NOMO-1 treated with DMSO at 0.1 percent for 48 hours (cell line): Measurements from ENCODE around the gene IBA57.

Experiments
- DNase-seq: peaks from one replicate; lab custom pipeline; 2025; ENCODE audit not compliant: unreplicated experiment; lab: John Stamatoyannopoulos, UW

Gene IBA57

DNA sequence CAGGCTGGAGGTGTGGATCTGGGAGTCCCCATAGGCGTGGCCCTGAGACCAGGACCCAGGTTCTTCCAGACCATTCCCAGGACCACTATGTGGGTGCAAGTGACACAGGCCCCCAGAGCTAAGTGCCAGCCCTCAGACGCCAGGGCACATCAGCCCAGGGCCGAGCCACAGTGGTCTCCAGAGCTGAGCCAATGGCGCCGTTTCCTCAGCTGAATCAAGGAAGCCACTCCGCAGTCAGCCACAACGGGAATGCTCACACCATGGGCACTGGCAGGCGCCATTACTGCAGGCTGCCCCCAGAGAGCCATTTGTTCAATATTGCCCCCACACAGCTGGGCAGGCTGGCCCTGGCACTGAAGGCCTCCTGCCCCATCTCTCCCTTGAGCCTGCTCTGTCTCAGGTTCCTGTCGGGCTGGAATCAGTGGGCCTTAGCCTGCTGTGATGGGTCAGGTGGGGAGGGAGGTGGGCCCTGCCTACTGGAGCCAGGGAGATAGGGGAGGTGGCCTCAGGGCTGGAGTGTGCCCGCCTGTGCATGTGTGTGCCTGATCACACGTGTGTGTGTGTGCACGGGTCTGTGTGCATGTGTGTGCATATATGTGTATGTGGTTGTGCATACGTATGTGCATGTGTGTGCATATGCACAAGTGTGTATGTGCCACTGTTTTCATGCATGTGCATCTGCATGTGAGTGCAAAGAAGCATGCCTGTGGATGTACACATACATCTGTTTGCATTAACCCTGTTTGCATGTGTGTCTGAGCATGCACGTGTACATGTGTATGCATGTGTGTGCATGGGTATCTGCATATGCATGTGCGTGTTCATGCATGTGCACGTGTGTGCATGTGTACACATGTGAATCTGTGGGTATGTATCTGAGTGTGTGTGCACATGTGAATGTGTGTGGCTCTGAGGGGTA, 9.7 kb upstream of the IBA57 start:
- DNase-seq: no peak

DNA sequence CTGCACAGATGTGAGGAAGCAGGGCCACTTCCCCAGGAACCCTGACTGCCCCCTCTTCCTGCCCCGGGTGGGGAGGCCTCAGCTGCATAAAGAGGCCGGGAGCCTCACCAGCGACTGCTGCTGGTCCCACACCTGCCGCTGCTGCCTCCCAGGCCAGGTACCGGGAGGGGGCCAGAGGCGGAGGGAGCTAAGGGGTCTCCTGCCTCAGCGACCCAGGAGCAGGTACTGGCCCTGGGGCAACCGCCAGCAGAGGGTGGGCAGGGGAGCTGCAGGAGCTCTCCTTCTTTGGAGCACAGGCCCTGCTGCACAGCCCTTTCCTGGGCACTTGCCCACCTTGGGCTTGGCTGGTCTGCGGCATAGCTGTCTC, 9.1 kb upstream of the IBA57 start:
- DNase-seq: no peak

DNA sequence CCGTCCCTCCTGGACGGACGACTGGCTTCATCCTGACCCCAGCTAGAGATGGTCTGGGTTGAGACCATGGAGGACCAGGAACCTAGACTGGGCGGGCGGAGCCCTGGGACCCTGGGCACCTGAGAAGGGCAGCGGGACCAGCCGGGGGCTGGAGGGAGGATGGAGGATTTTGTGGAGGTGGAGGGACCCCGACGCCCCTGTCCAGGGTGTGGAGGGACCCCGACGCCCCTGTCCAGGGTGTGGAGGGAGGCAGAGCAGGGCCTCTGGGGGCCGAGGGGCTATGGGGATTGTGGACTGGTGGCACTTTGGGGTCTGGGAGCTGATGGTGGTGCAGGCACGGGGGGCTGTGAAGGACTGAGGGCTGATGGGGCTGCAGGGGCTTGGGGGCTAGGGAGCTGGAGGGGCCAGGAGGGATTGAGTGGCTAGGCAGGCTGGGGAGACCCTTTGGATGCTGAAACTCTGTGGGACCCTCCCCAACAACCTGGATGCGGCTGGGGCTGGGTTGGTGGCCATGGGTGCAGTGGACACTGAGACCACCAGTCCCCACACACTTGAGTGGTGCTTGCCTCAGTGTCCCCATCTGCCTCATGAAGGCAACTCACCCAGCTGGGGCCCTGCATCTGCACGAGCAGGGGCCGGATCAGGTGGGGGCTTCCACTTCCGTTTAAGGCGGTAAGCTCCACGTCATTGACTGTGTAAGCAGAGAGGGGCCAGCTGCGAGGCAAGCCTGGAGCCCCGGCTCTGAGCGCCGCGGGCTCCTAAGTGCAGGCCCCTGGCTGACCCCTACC, 8.5 kb upstream of the IBA57 start:
- DNase-seq: no peak

DNA sequence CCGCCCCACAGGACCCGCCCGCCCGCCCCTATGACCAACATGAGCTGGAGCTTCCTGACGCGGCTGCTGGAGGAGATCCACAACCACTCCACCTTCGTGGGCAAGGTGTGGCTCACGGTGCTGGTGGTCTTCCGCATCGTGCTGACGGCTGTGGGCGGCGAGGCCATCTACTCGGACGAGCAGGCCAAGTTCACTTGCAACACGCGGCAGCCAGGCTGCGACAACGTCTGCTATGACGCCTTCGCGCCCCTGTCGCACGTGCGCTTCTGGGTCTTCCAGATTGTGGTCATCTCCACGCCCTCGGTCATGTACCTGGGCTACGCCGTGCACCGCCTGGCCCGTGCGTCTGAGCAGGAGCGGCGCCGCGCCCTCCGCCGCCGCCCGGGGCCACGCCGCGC, 7.9 kb upstream of the IBA57 start:
- DNase-seq: no peak

DNA sequence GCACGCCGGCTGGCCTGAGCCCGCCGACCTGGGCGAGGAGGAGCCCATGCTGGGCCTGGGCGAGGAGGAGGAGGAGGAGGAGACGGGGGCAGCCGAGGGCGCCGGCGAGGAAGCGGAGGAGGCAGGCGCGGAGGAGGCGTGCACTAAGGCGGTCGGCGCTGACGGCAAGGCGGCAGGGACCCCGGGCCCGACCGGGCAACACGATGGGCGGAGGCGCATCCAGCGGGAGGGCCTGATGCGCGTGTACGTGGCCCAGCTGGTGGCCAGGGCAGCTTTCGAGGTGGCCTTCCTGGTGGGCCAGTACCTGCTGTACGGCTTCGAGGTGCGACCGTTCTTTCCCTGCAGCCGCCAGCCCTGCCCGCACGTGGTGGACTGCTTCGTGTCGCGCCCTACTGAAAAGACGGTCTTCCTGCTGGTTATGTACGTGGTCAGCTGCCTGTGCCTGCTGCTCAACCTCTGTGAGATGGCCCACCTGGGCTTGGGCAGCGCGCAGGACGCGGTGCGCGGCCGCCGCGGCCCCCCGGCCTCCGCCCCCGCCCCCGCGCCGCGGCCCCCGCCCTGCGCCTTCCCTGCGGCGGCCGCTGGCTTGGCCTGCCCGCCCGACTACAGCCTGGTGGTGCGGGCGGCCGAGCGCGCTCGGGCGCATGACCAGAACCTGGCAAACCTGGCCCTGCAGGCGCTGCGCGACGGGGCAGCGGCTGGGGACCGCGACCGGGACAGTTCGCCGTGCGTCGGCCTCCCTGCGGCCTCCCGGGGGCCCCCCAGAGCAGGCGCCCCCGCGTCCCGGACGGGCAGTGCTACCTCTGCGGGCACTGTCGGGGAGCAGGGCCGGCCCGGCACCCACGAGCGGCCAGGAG, 7.2 kb upstream of the IBA57 start:
- no peak for DNase-seq

DNA sequence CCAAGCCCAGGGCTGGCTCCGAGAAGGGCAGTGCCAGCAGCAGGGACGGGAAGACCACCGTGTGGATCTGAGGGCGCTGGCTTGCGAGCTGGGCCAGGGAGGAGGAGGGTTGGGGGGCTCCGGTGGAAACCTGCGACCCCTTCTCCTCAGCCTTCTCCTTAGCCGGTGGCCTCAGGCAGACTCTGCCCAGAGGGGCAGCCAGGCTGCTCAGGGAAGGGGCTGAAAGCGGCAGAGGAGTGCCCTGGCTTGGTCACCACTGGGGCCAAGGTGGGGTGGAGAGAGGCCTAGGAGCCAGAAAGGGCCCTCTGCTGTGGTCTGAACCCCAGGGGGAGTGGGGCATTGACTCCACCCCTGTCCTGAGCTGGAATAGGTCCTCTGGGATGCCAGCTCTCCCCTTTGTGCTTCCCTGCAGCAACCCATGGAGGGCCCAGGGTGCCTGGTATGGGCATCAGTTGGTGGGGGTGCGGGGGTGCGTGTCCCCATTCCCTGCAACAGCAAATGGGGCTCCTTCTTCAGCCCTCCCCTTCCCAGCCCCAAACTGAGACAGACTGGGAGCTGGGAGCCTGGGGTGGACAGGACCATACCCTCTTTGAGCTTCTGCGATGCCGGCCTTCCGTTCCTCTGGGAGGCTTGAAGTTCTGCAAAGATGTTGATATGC, 6.5 kb upstream of the IBA57 start:
- DNase-seq: no peak

DNA sequence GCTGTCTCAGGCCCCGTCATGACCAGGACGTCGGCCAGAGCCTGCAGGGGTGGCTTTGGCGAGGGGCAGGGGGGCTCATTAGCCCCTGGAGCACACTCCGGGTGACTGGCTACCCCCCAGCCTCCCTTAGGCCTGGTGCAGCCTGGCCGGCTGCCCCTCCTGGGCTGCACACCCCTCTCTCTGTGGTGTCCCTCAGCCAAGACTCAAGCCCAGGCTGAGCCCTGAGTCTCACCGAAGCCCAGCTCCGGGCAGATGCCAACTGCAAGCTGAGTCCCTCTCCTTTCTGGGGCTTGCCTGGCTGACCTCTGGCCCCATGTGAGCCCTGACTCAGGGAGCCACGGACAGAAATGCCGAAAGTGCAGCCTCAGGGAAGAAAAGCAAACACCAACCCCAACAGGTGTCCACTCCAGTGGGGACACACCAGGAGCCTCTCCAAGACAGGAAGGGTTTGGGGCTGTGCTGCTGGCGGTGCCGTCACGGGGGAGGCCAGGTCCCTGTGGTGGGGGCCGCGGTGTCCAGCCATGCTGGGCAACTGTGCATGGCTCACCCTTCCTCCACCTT, 5.3 kb upstream of the IBA57 start:
- no peak for DNase-seq

DNA sequence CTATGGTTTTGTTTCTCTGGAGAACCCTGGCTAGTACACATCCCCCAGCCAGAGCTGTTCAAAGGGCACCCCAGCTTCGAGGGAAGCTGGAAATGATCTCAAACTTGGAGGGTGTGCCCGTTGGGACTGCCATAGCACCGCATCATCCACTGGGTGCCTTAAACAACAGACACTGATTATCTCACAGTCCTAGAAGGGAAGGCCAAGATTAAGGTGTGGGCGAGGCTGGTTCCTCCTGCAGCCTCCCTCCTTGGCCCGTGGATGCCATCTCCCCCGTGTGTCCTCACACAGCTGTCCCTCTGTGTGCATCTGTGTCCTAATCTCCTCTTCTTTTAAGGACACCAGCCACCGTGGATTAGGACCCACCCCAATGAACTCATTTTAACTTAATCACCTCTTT, 4.2 kb upstream of the IBA57 start:
- DNase-seq: no peak

DNA sequence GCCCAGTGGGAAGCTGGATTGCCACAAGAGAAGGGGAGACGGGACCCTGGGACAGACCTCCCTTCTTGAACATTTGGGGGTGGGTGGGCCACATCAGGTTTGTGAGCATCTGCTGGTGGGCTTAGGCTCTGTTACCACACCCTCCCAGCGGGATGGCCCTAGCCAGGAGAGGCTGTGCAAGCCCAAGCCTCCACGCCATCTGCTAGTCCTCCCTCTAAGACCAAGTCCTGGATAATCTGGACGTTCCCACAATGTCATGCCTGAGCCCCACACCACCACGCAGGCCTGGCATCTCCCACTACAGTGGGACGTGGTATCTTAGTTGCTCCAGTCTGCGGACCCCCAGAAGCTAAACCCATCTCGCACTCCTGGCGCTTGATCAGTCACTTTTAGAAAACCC, 3.7 kb upstream of the IBA57 start:
- DNase-seq: no peak

DNA sequence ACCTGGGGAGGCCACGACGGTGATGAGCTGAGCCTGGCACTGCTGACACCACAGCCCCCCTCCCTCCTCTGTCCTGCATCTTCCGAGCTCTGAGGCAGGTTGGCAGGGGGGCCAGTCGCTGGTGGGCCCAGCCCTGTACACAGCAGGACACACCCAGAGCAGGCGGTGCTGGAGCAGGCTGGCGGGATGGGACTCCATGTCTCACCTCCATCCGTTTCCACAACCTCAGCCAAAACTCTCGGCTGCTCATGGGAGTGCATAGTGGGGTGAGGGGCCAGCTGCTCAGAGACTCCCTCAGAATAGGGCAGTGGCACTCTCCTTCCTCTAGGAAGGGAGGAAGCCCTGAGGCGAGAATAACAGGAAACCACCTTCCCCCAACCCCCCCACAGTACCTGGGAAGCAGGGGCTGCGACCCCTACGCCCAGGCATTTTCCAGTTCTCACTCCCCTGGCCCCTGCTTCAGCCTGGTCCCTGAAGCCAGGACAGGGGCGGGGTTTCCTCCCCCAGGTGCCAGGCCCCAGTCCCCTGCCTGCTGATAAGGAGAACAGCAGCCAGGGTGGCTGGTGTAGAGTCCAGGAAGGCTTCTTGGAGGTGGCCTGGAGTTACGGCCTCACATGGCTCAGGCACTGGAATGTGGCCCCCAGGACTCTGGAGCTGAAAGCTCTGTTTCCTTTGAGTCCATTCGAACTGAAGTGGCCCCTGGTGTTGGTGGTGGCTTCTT, 3.2 kb upstream of the IBA57 start:
- DNase-seq: no peak

DNA sequence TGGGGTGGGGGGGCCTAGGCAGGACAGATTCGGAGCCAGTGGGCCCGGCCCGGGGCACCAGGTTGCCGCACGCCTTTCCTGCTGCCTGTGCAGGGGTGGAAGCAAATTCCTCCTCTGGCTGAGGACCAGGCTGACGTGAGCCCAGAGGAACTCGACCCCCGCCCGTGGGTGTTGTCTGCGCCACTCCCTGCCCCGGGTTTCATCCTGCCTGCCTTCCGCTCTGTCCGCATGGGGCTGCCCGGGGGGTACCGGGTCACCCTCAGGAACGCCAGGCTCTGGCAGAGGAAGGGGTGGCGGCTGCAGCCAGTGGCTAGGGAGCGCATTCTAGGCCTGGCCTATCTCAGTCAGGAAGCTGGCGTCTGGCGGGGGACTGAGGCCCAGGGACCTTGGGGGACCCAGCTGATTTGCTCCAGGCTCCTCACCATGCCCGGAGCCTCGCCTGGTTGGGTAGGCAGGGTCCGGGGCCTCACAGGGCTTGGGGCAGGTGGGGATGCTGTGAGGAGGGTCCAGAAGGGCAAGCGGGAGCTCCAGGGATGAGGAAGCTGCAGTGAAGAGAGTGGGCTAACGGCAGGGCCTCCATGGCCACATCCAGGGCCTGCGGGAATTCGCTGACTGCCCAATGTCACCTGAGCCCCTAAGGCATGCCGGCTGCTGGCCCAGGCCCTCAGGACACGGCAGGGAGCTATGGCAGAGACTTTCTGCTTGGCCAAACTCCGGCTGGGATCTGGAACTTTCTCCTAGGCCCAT, 2.4 kb upstream of the IBA57 start:
- no peak for DNase-seq

DNA sequence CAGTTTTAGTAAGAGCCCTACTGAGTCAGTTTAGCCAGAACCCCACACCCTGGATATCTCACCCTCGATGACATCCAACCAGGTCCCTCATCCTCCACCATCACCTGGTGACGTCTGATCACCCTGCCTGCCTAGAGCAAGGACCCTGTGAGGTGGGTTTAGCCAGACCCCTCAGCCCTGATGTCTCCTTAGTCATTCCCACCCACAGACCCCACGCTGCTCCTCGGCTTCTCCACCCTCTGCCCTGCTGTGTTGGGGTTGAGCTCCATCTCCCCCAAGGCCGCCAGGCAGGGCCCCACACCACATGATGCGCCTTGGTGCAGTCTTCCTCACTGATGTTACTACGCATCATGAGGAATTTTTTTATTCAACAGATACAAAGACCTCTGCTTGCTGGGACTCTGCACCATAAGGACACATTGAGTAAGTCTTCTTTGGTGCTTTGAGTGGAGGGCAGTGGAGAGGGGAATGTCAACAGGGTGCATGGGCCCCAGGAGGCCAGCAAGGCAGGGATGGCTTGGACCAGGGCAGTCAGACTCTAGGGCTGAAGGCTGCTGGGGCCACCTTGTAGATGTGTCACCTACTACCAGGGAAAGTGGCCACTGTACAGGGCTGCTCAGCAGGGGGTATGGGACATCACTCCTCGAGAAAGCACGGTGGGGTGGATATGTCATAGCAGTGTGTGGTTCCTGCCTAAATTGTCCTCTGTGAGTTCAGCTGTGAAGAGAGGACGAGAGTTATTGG, 1.7 kb upstream of the IBA57 start:
- no peak for DNase-seq

DNA sequence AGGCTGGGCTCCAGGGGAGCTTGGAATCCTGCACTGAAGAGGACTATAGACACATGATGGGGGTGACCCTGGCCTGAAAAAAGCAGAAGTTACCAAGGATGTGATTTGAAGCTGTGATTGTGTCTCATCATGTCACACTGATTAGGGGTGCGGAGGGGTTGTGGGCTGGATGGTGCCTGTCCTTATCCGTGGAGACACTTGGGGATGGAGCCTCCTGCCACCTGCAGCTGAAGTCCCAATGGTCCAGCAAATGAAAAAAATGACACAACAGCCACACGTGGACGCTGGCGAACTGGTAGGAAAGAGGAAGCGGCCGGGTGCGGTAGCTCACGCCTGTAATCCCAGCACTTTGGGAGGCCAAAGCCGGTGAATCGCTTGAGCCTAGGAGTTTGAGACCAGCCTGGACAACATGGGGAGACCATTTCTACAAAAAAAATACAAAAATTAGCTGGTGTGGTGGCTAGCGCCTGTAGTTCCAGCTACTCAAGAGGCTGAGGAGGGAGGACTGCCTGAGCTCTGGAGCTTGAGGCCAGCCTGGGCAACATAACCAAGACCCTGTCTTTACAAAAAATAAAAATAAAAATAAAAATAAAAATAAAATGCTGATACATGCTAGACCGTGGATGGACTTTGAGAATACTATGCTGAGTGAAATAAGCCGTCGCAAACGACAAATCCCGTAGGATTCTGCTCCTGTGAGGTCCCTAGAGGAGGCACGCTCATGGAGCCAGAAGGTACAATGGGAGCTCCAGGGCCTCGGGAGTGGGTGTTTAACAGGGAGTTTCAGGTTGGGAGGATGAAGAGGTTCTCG, 838 bp upstream of the IBA57 start:
- DNase-seq: peak; percentile 81

DNA sequence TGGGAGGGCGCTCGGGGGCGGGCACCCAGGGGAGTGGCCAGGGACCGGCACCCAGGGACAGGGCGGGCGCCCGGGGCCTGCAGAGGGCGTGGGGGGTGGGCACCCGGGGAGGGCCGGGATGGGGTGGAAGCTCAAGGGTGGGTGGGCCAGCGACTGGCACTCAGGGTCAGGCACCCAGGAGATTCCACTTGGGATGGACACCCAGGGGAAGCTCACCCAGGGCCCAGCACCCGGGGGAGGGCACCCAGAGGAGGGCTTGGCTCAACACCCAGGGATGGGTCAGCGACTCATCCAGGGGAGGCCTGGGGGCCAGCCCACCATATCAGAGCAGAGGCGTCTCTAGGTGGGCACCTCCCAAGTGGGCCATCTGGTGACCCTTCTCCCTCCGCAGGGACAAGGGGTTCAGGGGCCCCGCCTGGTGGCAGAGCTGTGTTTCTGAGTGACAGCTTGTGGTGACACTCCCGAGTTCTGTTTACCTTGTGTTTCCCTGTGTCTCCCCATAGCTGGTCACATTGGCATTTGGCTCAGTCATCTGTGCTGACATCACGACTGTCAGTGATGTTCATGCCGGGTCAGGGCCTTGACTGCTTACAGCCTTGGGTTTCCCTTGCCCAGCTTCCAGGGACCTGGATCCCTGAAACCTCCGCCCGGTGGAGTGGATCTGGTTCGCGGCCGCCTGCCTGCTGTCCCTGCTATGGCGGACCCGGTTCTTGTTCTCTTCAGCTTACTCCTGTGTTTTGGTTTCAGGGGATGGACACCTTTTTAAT, 749 bp downstream of the IBA57 start:
- peak; percentile 46 for DNase-seq

DNA sequence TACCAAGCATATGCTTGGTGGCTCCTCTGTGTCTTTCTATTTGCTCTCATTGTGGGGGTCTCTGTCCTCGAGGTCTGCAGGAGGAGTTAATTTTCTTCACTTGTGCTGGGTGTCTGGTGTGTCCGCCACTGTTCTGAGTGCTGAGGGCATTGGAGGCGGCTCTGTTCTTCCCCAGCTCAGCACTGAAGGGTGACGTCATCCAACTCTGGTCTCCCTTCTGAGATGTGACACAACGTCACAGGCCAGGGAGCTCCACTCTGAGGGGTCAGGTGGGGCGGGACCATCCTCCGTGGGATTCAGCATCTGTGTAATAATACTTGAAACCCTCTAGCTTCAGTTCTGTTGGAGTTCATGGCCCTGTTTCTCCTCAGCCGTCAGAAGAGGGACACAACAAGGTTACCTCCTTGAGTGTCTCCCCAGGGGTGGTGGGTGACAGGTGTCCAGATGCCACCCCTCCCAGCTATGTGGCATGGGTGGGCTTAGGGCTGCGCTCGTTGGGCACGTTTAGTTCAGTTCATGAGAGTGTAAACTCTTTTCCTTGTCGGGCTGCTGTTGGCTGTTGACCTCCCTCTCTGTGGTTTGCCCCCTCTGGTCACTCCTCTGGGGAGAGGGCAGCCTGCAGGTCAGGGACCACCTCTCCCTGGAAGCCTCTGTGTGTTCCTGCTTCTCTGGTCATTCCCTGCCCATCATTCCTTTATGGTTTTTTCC, 3.1 kb downstream of the IBA57 start:
- no peak for DNase-seq

DNA sequence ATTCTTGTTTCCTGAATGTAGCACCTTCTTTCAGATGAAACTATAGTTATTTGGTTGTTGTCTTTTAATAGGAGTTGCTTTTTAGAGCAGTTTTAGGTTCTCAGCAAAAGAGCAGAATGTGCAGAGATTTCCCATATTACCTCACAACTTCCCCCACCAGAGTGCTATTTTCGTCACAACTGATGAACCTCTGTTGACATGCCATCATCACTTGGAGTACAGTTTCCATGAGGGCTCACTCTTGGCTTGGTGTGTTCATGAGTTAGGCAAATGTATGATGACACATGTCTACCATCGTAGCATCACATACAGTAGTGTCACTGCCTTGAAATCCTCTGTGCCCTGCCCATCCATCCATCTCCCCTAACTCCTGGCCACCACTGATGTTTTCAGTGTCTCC, 3.7 kb downstream of the IBA57 start:
- DNase-seq: no peak
